Medulla oblongata (tissue), 1 donor: ENCODE results near the gene SEC22C.

Experiments used
- DNase-seq: peaks from one replicate; pipeline ENCODE4 v3.0.0-alpha.2; 2015; ENCODE audit errors: extremely low spot score

SEC22C gene

GRCh38 chr3:42498034-42498433, 83.7 kb downstream of the SEC22C start:
- no peak for DNase-seq
